ENCODE data around the gene CEBPA. TPM values are rescaled to one million over a fixed set of nuclear protein-coding genes. Genes with fewer than 3 reads are reported as not detected.

The CEBPA gene
- total RNA-seq, 3 donors from 2014 or later (not counting 1 experiment from before 2014, with no cell fraction given) = 7.6 to 19.5 (median 8.2) TPM

- H3K9me3 ChIP-seq (ENCODE audit: control insufficient read depth, insufficient read depth, low read length) = no peaks in the 10 kb centered on the region
- H3K36me3 Mint-ChIP-seq = no peaks in the 10 kb centered on the region
- no peaks in the 10 kb centered on the region for H3K27me3 Mint-ChIP-seq (ENCODE audit: low read depth in 2 of 2)
- no peak overlapping the region for H3K4me3 Mint-ChIP-seq
- no peak for TF ChIP-seq CTCF (IDR thresholded peaks at IDR 0.05)
- no peaks in the 10 kb centered on the region for H3K36me3 ChIP-seq (ENCODE audit: control insufficient read depth, insufficient read depth, low read length)
- peaks cover 35% of the 10 kb centered on the region for H3K4me1 ChIP-seq (ENCODE audit: control insufficient read depth, insufficient read depth, low read length)
- no peak overlapping the region for H3K27ac ChIP-seq (ENCODE audit: low read length)
- 85% methylated on average over 1 of the region's 1 CpG for WGBS (ENCODE audit: insufficient coverage)
- intact Hi-C loops (cut with micrococcal nuclease) = no loop called here
- no peaks in the 10 kb centered on the region for H3K27me3 ChIP-seq (ENCODE audit: control insufficient read depth, insufficient read depth, low read length)
- peaks cover 7 to 14% of the 10 kb centered on the region in 2 donors for H3K4me1 Mint-ChIP-seq
- no peaks in the 10 kb centered on the region for H3K9me3 Mint-ChIP-seq
- H3K27ac Mint-ChIP-seq = no peak overlapping the region
- DNase-seq (no peak), ATAC-seq (no peak)
- H3K4me3 ChIP-seq (ENCODE audit: low read length) = no peak overlapping the region
Measured at GRCh38 chr19:33270769-33271168, 31.6 kb downstream of the CEBPA start.

- intact Hi-C loops (cut with micrococcal nuclease) = no loop called here
- Mint-ChIP-seq H3K27me3 (ENCODE audit: low read depth in 2 of 2) (no peaks in the 10 kb centered on the region), H3K4me1 (peaks cover 3 to 15% of the 10 kb centered on the region in 2 donors), H3K36me3 (no peaks in the 10 kb centered on the region), H3K4me3 (no peak overlapping the region), H3K27ac (no peak overlapping the region), H3K9me3 (no peaks in the 10 kb centered on the region)
- no peak for DNase-seq
- H3K4me1 ChIP-seq (ENCODE audit: control insufficient read depth, insufficient read depth, low read length) = peaks cover 26% of the 10 kb centered on the region
- no peaks in the 10 kb centered on the region for H3K36me3 ChIP-seq (ENCODE audit: control insufficient read depth, insufficient read depth, low read length)
- no peak overlapping the region for H3K27ac ChIP-seq (ENCODE audit: low read length)
- H3K9me3 ChIP-seq (ENCODE audit: control insufficient read depth, insufficient read depth, low read length) = no peaks in the 10 kb centered on the region
- no peak for ATAC-seq
- WGBS (ENCODE audit: insufficient coverage) = 92% methylated on average over 9 of the region's 10 CpGs
- no peak overlapping the region for H3K4me3 ChIP-seq (ENCODE audit: low read length)
- no peaks in the 10 kb centered on the region for H3K27me3 ChIP-seq (ENCODE audit: control insufficient read depth, insufficient read depth, low read length)
- no peak for TF ChIP-seq CTCF (IDR thresholded peaks at IDR 0.05)
Measured at GRCh38 chr19:33269016-33269415, 33.3 kb downstream of the CEBPA start.

- Histone ChIP-seq H3K4me3 (ENCODE audit: low read length) (no peak overlapping the region), H3K4me1 (ENCODE audit: control insufficient read depth, insufficient read depth, low read length) (peaks cover 20% of the 10 kb centered on the region), H3K27me3 (ENCODE audit: control insufficient read depth, insufficient read depth, low read length) (no peaks in the 10 kb centered on the region), H3K27ac (ENCODE audit: low read length) (no peak overlapping the region), H3K36me3 (ENCODE audit: control insufficient read depth, insufficient read depth, low read length) (no peaks in the 10 kb centered on the region), H3K9me3 (ENCODE audit: control insufficient read depth, insufficient read depth, low read length) (no peaks in the 10 kb centered on the region)
- ATAC-seq (no peak), DNase-seq (no peak)
- Mint-ChIP-seq H3K27me3 (ENCODE audit: low read depth in 2 of 2) (no peaks in the 10 kb centered on the region), H3K36me3 (no peaks in the 10 kb centered on the region), H3K4me3 (no peak overlapping the region), H3K9me3 (no peaks in the 10 kb centered on the region), H3K4me1 (peaks cover 0 to 11% of the 10 kb centered on the region in 2 donors), H3K27ac (no peak overlapping the region)
- no peak for TF ChIP-seq CTCF (IDR thresholded peaks at IDR 0.05)
- WGBS (ENCODE audit: insufficient coverage) = 71% methylated on average over 22 of the region's 22 CpGs
- intact Hi-C loops (cut with micrococcal nuclease) = no loop called here
Measured at GRCh38 chr19:33268162-33268991, 34.0 kb downstream of the CEBPA start.

All from natural killer cell (primary cell).